Right cardiac atrium (tissue), 5 donors: Measurements from ENCODE around the gene IDH1. TPM values are rescaled to one million over a fixed set of nuclear protein-coding genes. Genes with fewer than 3 reads are reported as not detected.

Experiments
- ATAC-seq, 2 donors: fragments of 200-7000 bp; cut with Tn5 transposase; one replicate each; pipeline versions ENCODE4 v1.8.0 to v1.9.1; 2020; ENCODE audit warnings: moderate library complexity in 2 of 2, mild to moderate bottlenecking in 1 of 2
- DNase-seq, 3 donors: peaks; one replicate each; pipeline ENCODE4 v3.0.0-alpha.2; 2020
- H3K27ac ChIP-seq: one replicate; pipeline ENCODE4 v1.5.1; 2013; ENCODE audit warnings: mild to moderate bottlenecking, low read length, control low read depth, moderate library complexity
- H3K27me3 ChIP-seq: one replicate; pipeline ENCODE4 v1.6.1; 2013; ENCODE audit not compliant: control insufficient read depth, insufficient read depth
- H3K4me1 ChIP-seq: one replicate; pipeline ENCODE4 v1.6.1; 2013; ENCODE audit warnings: low read length; ENCODE audit not compliant: control insufficient read depth, insufficient read depth
- H3K4me3 ChIP-seq: one replicate; pipeline ENCODE4 v1.5.1; 2013; ENCODE audit warnings: low read length, control low read depth
- H3K9me3 ChIP-seq: one replicate; pipeline ENCODE4 v1.6.1; 2013; ENCODE audit warnings: low read length; ENCODE audit not compliant: control insufficient read depth
- WGBS: extraction: QIAGEN DNeasy Blood & Tissue Kit; methylation state at CpG from one replicate; pipeline ENCODE4 v1.1.7; 2013; 5-methylcytosine and 5-hydroxymethylcytosine counted together
- intact Hi-C, 4 donors: fragments of 100-400 bp; cut with DNase I; formaldehyde crosslinking; loops; one replicate each; pipeline versions ENCODE4 v1.11.0 to v1.14.0; 2022 to 2023
- polyA plus RNA-seq: library from polyadenylated mRNA; stranded (reverse); fragments of 200-250 nt; gene quantifications from one replicate; pipeline ENCODE4 v1.2.3, GENCODE V29; 2013
- total RNA-seq, 4 donors: library from RNA; stranded (reverse); fragmentation: NEBNext Ultra II Directional; extraction: Animal tissue kit (Norgen Biotek cat#: 25700); gene quantifications; one replicate each; pipeline ENCODE4 v1.2.1, GENCODE V29; 2021
- donor health status: healthy with polysubstance abuse.
- donor health status: DM: no; HTN: yes; CAD: no.
- donor health status: DM: no; HTN: no; CAD: no.
- donor health status: DM: no; HTN: yes; CAD: no; lungs with severe emphysema.
- donor health status: DM: yes; HTN: yes; CAD: no.

The IDH1 gene
- total and polyA plus RNA-seq, 5 donors, result 18.2 to 45.0 (median 35.7) TPM

- intact Hi-C loops, result no loop called here
- no peaks in the 10 kb centered on the region for H3K27me3 ChIP-seq
- no peaks in the 10 kb centered on the region for H3K4me1 ChIP-seq
- no peak overlapping the region for H3K4me3 ChIP-seq
- 88% methylated on average over 9 of the region's 9 CpGs for WGBS
- DNase-seq (no peak), ATAC-seq (no peak)
- no peak overlapping the region for H3K27ac ChIP-seq
- H3K9me3 ChIP-seq, result no peaks in the 10 kb centered on the region
Observed at GRCh38 chr2:208210688-208211451, 44.0 kb downstream of the IDH1 start.

GRCh38 chr2:208208335-208209085 is 46.4 kb downstream of the IDH1 start:
- ATAC-seq, result no peak
- DNase-seq, result no peak
- Histone ChIP-seq H3K9me3 (no peaks in the 10 kb centered on the region), H3K27me3 (no peaks in the 10 kb centered on the region), H3K4me3 (no peak overlapping the region), H3K4me1 (no peaks in the 10 kb centered on the region), H3K27ac (no peak overlapping the region)
- intact Hi-C loops, result no loop called here
- WGBS, result 90% methylated on average over 9 of the region's 9 CpGs

GRCh38 chr2:208207769-208208168 is 47.1 kb downstream of the IDH1 start:
- Histone ChIP-seq H3K9me3 (no peaks in the 10 kb centered on the region), H3K4me1 (no peaks in the 10 kb centered on the region), H3K27ac (no peak overlapping the region), H3K4me3 (no peak overlapping the region), H3K27me3 (no peaks in the 10 kb centered on the region)
- intact Hi-C loops, result no loop called here
- DNase-seq, result no peak
- ATAC-seq, result no peak
- 78% methylated on average over 3 of the region's 3 CpGs for WGBS

- no peak overlapping the region for H3K4me3 ChIP-seq
- intact Hi-C loops, result no loop called here
- no peaks in the 10 kb centered on the region for H3K4me1 ChIP-seq
- no peak for ATAC-seq
- no peaks in the 10 kb centered on the region for H3K27me3 ChIP-seq
- no peaks in the 10 kb centered on the region for H3K9me3 ChIP-seq
- 65% methylated on average over 5 of the region's 5 CpGs for whole genome bisulfite sequencing
- no peak overlapping the region for H3K27ac ChIP-seq
- DNase-seq, result no peak
Observed at GRCh38 chr2:208204166-208204565, 50.7 kb downstream of the IDH1 start.

- Histone ChIP-seq H3K27ac (no peak overlapping the region), H3K4me1 (no peaks in the 10 kb centered on the region), H3K4me3 (no peak overlapping the region), H3K27me3 (no peaks in the 10 kb centered on the region), H3K9me3 (no peaks in the 10 kb centered on the region)
- intact Hi-C loops, result no loop called here
- no peak for DNase-seq
- ATAC-seq, result no peak
- WGBS, result 76% methylated on average over 3 of the region's 3 CpGs
Observed at GRCh38 chr2:208195531-208195930, 59.3 kb downstream of the IDH1 start.

- WGBS, result 88% methylated on average over 8 of the region's 8 CpGs
- Histone ChIP-seq H3K4me3 (no peak overlapping the region), H3K27ac (no peak overlapping the region), H3K9me3 (no peaks in the 10 kb centered on the region), H3K27me3 (no peaks in the 10 kb centered on the region), H3K4me1 (no peaks in the 10 kb centered on the region)
- DNase-seq, result no peak
- intact Hi-C loops, result no loop called here
- no peak for ATAC-seq
Observed at GRCh38 chr2:208192611-208193236, 62.1 kb downstream of the IDH1 start.

- H3K27ac ChIP-seq, result no peak within 1 kb of the TSS
- H3K27me3 ChIP-seq, result no peaks in the 10 kb centered on the region
- DNase-seq (no peak), ATAC-seq (no peak)
- H3K9me3 ChIP-seq, result no peaks in the 10 kb centered on the region
- no peak within 1 kb of the TSS for H3K4me3 ChIP-seq
- no peaks in the 10 kb centered on the region for H3K4me1 ChIP-seq
- WGBS, result 79% methylated on average over 10 of the region's 10 CpGs
- intact Hi-C loops, result no loop called here
Observed at GRCh38 chr2:208189810-208190503, 64.9 kb downstream of the IDH1 start, which contains the start of gene C2orf80. TSS of gene C2orf80 (minus strand) at chr2:208190030. CDS start at chr2:208186986, 3,044 bp downstream.

- Histone ChIP-seq H3K27ac (no peak overlapping the region), H3K4me3 (no peak overlapping the region), H3K27me3 (no peaks in the 10 kb centered on the region), H3K4me1 (no peaks in the 10 kb centered on the region), H3K9me3 (no peaks in the 10 kb centered on the region)
- intact Hi-C loops, result no loop called here
- ATAC-seq (no peak), DNase-seq (no peak)
- 84% methylated on average over 5 of the region's 5 CpGs for WGBS
Observed at GRCh38 chr2:208189069-208189809, 65.6 kb downstream of the IDH1 start.

GRCh38 chr2:208186893-208187292 is 68.0 kb downstream of the IDH1 start:
- intact Hi-C loops, result no loop called here
- Histone ChIP-seq H3K9me3 (no peaks in the 10 kb centered on the region), H3K27ac (no peak overlapping the region), H3K4me1 (no peaks in the 10 kb centered on the region), H3K27me3 (no peaks in the 10 kb centered on the region), H3K4me3 (no peak overlapping the region)
- DNase-seq (no peak), ATAC-seq (no peak)
- WGBS, result 86% methylated on average over 2 of the region's 2 CpGs

- 63% methylated on average over 5 of the region's 5 CpGs for WGBS
- Histone ChIP-seq H3K9me3 (no peaks in the 10 kb centered on the region), H3K4me1 (no peaks in the 10 kb centered on the region)
Observed at GRCh38 chr2:208186465-208186864, 68.4 kb downstream of the IDH1 start.

More at GRCh38 chr2:208186465-208186864, 68.4 kb downstream of the IDH1 start:
- no peak for ATAC-seq
- no peak for DNase-seq
- no peaks in the 10 kb centered on the region for H3K27me3 ChIP-seq
- no peak overlapping the region for H3K4me3 ChIP-seq
- no peak overlapping the region for H3K27ac ChIP-seq
- intact Hi-C loops, result no loop called here
